ENCODE data around the gene EPHA2. TPM values are rescaled to one million over a fixed set of nuclear protein-coding genes. Genes with fewer than 3 reads are reported as not detected.
A peak's percentile ranks its signal among the peaks of the same experiment; 100 is the strongest.

EPHA2 gene
- total RNA-seq, 1 donor from 2014 or later, result 264 TPM

GRCh38 chr1:16183765-16184556 is 28.1 kb upstream of the EPHA2 start:
- Histone ChIP-seq H3K4me3 (peak overlapping the region in 1 of 2 donors; percentile 10), H3K27ac (peak overlapping the region; percentile 83), H3K4me1 (peaks cover 58% of the 10 kb centered on the region), H3K36me3 (no peaks in the 10 kb centered on the region), H3K27me3 (no peaks in the 10 kb centered on the region), H3K9me3 (no peaks in the 10 kb centered on the region)
- TF ChIP-seq CTCF (IDR thresholded peaks at IDR 0.05) (no peak), POLR2AphosphoS5 (IDR thresholded peaks at IDR 0.05; ENCODE audit: insufficient read depth in 1 of 2, low read depth in 1 of 2) (no peak), POLR2A (IDR thresholded peaks at IDR 0.05) (no peak)
- DNase-seq (ENCODE audit: extremely low spot score in 2 of 2), result no peak
- intact Hi-C loops (cut with DNase I), result loop anchor here (5.0 kb wide), 2 partner anchors 37 to 63 kb away; no protein-coding TSS in a partner anchor

- Histone ChIP-seq H3K36me3 (no peaks in the 10 kb centered on the region), H3K27me3 (no peaks in the 10 kb centered on the region), H3K9me3 (no peaks in the 10 kb centered on the region), H3K27ac (peak overlapping the region; percentile 93), H3K4me1 (peaks cover 57% of the 10 kb centered on the region), H3K4me3 (no peak overlapping the region)
- intact Hi-C loops (cut with DNase I), result loop anchor here (5.0 kb wide), 2 partner anchors 36 to 64 kb away; no protein-coding TSS in a partner anchor
- no peak for DNase-seq (ENCODE audit: extremely low spot score in 2 of 2)
- peak in 1 of 2 donors; percentile 57 for TF ChIP-seq POLR2AphosphoS5 (IDR thresholded peaks at IDR 0.05; ENCODE audit: insufficient read depth in 1 of 2, low read depth in 1 of 2)
- no peak for TF ChIP-seq POLR2A (IDR thresholded peaks at IDR 0.05)
- TF ChIP-seq CTCF (IDR thresholded peaks at IDR 0.05), result no peak
These were observed 27.3 kb upstream of the EPHA2 start for GRCh38 chr1:16183179-16183578.

- TF ChIP-seq POLR2AphosphoS5 (IDR thresholded peaks at IDR 0.05; ENCODE audit: insufficient read depth in 1 of 2, low read depth in 1 of 2) (peak; percentile 87 to 96), CTCF (IDR thresholded peaks at IDR 0.05) (no peak)
- H3K36me3 ChIP-seq, result no peaks in the 10 kb centered on the region
- no peaks in the 10 kb centered on the region for H3K9me3 ChIP-seq
- no peaks in the 10 kb centered on the region for H3K27me3 ChIP-seq
- peaks cover 50% of the 10 kb centered on the region for H3K4me1 ChIP-seq
- DNase-seq (ENCODE audit: extremely low spot score in 2 of 2), result peak in 1 of 2 donors; percentile 97
- intact Hi-C loops (cut with DNase I), result loop anchor here (5.0 kb wide), 2 partner anchors 35 to 65 kb away; no protein-coding TSS in a partner anchor
- peak overlapping the region; percentile 93 for H3K27ac ChIP-seq
- peak overlapping the region in 1 of 2 donors; percentile 16 for H3K4me3 ChIP-seq
These were observed 26.2 kb upstream of the EPHA2 start for GRCh38 chr1:16181887-16182719.

GRCh38 chr1:16180291-16180824 is 24.5 kb upstream of the EPHA2 start:
- peaks cover 67% of the 10 kb centered on the region for H3K4me1 ChIP-seq
- H3K9me3 ChIP-seq, result no peaks in the 10 kb centered on the region
- intact Hi-C loops (cut with DNase I), result loop anchor here (5.0 kb wide), 2 partner anchors 33 to 67 kb away; no protein-coding TSS in a partner anchor
- H3K27ac ChIP-seq, result peak overlapping the region; percentile 93
- H3K27me3 ChIP-seq, result no peaks in the 10 kb centered on the region
- H3K4me3 ChIP-seq, result no peak overlapping the region
- no peaks in the 10 kb centered on the region for H3K36me3 ChIP-seq
- no peak for TF ChIP-seq CTCF (IDR thresholded peaks at IDR 0.05)
- TF ChIP-seq POLR2A (IDR thresholded peaks at IDR 0.05), result no peak
- TF ChIP-seq POLR2AphosphoS5 (IDR thresholded peaks at IDR 0.05; ENCODE audit: insufficient read depth in 1 of 2, low read depth in 1 of 2), result no peak
- no peak for DNase-seq (ENCODE audit: extremely low spot score in 2 of 2)
